ENCODE measurements around the gene PRKACG.
A peak's percentile ranks its signal among the peaks of the same experiment; 100 is the strongest.
"Not testable (repeated sequence)": the region's sequence is repeated elsewhere in the genome, so short reads cannot be mapped to it uniquely, and the experiment has no call there.

The PRKACG gene

DNA sequence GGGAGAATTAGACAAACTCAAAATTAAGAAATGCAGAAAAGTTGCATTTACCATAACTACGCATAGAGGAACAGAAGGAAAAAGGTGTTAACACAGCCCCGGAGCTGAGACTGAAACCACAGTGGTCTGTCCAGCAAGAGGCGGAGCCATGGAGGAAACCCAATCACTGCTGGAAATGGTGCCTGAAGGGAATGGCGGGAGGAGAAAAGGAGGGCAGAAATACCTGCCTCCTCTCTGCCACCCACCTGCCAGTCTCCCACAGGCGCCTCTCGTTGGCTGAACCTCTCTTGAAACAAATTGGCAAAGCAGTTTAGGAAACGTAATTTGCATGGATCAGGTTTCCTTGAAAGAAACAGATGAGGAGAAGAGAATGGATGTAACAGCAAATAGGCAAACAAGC lies 9.7 kb upstream of the PRKACG start:
- no peak for DNase-seq

DNA sequence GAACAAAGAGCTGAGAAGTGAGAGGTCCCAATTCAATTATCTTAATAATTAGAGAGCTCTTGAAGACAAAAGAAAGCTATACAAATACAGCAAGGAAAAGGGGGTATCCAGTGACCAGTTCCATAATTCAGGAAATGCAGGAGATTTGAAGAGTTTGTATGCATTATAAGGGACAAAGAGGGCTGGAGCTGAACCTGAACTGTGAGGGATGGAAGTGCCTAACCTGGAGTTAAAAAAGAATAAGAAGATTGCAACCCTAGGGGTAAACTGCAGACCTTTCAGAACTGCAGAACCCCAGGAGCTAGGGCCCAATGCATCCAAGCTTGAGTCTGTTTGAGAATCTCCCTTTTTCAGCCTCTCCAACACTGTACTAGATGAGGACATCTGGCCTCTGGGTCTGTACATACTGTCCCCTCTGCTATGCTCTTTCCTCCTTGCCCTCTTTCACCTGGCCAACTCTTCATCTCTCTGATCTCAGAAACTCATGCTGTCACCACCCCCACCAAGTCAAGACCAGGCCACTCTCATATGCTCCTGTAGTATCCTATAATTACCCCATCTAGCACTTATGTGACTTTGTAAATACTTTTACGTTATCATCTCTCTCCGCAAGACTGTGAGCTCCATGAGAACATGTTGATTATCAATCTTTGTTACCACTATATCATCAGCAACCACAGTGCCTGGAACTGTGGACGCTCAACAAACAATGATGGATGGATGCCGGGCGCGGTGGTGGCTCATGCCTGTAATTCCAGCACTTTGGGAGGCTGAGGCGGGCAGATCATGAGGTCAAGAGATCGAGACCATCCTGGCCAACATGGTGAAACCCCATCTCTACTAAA lies 6.6 kb upstream of the PRKACG start:
- DNase-seq: no peak

DNA sequence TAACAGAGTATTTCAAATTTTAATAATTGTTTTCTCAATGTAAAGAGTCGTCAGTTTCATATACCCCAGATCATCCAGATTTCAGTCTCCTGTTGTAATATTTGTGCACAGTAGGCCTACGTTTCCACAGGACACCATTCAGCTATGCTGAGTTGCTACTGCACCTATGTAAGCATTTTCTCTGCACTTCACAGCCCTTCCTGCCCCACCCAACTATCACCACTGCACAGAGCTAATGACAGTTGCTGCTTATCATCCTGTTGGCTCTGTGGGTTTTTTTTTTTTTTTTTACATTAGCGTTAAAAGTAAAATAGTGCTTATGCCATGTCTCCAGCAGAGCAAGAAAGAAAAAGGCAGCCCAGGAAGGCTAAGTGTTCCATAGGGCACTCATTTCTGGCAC lies 5.9 kb upstream of the PRKACG start:
- DNase-seq: no peak

DNA sequence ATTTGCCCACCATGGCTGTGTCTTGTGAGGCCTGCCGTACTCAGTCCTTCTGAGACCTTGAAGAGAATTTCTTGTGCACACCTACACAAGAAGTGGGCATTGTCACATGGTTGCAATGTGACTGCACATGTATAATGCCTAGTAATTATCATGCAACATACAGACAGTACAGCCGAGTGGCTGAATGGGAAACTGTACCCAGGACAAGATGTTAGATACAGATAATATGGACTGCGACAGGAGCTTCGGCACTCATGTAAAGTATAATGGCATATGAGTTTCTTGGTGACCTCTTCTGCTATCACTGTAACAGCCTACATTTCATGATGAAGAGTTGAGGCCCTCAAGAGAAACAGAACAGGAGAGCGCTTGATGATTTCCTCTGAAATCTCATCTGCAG lies 4.8 kb upstream of the PRKACG start:
- DNase-seq: no peak

DNA sequence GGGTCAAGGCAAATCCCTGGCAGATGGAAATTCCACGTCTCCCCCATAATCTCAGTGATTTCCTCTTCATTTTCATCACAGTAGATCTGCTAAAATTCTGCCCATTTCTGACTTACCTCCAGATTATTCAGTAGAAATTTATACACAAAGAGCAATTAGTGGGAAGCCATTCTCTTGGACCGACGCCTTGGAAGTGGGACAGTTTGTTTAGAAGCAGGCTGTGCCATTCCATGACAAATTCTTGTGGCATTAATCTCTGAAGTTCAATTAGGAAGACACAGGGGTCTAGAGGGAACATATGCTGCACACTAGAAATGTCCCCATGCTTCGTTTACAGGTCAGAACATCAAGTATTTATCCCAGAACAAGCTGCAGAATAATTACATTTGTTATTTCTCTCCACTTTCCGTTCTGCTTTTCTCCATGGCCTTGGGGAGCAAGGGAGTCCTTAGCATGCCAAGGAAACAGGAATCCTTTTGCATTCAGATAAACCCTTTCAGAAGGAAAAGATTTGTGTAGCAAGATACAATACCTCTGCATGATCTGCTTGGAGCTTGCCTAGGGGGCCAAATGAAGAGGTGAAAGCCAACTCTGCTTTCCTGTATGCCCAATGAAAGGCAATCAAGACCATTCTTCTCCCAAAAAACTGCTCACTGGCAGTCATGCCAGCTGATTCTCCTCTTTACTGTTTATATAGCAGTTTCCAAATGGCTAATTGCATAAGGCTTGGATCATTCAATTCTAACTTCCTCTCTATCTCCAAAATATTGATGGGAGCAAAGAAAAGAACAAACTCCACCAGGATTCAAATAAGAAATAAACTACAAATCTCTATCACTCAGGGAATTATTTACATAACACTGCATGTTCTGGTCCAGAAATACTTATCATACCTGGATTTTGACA lies 2.5 kb upstream of the PRKACG start:
- DNase-seq: no peak

DNA sequence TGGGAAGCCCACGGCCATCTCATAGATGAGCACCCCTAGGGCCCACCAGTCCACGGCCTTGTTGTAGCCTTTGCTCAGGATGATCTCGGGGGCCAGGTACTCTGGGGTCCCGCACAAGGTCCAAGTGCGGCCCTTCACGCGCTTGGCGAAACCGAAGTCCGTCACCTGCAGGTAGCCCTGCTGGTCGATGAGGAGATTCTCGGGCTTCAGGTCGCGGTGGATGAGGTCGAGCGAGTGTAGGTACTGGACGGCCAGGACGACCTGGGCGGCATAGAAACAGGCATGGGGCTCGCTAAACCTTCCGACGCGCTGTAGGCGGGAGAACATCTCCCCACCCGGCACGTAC lies 558 bp downstream of the PRKACG start:
- no peak for DNase-seq

DNA sequence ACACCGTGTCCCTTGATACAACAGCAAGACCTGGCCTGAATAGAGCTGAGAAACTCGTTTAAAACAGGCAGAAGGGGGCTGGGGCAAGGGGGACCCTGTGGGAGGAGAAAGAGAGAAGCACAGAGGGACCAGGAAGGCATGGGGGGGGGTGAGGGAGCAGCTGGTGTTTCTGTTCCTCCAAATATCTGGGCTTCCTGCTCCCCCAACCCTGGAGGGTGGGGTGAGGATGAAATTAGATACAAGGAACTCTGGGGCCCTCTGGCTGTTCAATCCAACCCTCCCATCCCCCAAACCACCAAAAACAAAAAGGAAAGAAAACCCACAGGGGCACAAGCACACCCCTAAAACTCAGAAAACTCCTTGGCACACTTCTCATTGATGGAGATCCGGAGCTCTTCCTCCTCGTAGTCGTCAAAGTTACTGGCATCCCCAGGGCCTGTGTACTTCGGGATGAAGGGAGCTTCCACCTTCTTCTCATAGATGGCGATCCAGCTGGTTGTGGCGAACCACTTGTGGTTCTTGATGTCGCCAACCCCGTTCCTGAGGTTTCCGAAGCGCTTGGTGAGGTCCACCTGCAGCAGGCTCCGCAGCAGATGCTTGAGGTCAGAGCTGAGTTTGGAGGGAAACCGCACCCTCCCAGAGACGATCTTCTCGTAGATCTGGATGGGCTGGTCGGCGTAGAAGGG lies 1.1 kb downstream of the PRKACG start:
- no peak for DNase-seq

DNA sequence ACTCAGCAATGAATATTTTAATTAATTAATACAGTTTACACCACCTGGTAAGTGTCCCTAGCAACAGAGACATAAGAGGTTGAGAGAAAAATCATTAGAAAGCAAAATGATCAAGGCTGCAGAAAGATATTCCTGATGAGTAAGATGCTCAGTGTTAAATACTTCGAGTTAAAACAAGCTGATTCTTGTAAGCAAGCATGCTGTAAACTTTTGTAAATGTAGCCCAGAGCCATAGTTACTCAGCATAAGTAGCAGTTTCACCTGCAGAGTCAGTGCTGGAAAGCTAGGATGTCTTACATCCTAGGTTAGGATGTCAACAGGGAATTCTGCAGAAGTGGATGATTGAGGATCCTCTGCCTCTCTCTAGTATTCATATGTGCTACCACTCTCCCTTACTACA lies 4.2 kb downstream of the PRKACG start:
- DNase-seq: no peak

DNA sequence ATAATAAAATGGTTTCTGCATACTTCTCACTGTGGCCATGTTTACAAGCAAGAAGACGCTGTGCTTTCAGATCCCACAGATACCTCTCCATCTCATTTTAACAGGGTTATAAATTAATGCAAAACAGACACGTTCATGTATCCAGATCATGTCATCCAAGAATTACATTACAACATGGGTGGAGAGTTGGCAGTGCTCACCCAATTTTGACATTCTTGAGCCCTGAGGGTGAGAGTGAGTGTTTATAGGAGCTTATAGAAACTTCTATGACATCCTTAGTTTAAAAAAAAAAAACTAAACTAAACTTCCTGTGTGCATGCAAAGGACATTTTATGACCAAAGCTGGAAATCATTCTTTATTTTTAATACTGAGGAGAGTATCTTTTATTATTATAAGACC lies 9.1 kb downstream of the PRKACG start:
- DNase-seq: no peak

DNA sequence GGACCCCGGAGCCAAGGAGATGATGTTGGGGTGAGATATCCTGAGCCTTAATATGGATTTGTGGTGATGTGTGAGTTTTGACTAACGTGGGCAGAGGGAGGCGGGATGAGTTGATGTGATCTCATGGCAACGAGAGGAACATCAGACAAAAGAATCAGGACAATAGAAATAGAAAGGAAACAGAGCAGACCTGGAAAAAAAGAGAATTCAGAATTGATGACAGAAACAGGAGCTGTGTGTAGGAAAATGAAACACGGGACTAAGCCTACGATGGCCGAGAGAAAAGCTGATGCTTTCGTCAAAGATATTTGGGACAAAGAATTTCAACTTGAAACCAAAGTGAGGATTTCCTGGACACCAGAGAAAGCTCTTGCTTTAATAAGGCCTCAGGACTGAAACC lies 10.9 kb downstream of the PRKACG start:
- no peak for DNase-seq

DNA sequence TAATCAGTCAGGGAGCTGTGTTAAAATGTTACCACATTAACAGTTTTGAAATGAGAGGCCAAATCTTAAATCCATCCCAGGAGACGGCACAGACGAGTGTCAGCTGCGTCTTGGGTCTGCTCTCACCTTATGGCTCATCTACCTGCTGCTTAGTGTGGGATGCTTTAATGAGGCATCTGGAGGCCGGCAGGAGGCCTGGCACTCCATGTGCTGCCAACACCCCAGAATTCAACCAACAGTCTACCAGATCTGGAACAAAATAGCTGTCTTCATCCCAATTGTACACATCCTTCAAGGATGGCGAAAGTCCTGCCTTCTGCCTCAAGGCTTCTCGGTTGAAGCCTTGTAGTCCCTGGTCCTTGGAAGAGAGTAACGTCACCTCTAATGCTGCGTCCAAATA lies 12.0 kb downstream of the PRKACG start:
- DNase-seq: no peak

DNA sequence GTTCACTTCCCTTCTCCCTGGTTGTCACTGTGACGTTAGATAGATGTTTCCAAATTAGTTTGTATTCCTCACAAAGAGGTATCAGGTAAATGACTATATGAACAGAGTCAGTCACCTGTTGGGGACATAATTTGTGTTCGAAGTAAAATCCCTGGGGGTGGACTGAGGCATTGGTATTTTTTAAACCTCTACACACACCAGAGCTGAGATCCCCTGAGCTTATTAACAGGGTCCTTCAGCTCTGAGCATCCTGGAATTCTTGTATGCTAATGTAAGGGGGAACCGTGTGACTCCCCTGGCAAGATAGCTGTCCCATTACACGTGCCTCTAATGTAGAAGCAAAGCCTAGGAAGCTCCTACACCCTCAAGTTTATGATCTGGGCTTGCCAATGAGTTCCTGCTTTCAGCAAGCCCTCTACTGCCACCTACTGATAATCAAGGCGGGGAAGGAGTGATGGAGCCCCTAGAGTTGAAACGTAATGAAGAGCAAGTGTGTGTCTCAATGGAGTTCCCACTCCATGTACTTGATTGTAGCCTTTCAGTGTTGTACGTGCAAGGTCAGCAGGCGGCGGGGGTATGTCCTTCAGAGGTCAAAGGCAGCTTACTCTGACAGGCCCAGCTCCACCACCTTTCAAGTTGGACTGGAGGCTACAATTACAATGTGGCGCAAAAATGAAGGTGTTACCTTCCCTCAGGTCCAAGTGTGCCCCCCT lies 14.4 kb downstream of the PRKACG start:
- DNase-seq: peak; percentile 9 to 74

DNA sequence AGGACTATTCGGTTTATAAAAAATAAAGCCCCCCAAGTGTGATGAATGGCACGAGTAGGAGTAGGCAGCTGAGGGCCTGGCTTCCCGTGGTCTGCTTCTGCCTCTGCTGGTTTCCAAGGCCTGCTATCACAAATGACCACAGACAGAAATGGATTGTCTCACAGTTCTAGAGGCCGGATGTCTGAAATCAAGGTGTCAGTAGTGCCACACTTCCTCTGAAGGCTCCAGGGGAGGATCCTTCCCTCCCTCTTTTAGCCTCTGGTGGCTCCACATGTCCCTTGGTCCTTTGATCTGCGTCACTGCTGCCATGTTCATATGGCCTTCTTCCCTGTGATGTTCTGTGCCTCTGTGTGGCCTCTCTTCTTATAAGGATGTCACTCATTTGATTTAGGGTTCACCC lies 15.1 kb downstream of the PRKACG start:
- DNase-seq: no peak

DNA sequence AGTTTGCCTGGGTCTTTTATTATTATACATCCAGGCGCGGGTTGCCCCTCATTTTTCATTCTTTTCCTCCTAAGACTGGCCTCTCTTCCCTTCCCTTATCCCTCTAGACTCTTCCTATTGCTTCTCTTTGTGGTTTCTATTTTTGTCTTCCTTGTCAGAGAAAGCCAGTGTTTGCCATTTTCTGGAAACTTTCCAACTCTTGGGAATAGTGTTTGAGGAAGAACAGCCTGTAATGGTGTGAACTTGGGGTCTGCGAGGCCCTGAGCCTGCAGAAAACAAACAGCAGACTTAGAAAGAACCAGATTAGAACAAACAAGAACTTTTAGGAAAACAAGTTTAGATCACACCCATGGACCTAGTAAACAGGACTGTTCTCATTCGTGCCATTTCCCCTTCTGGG lies 15.5 kb downstream of the PRKACG start:
- no peak for DNase-seq

DNA sequence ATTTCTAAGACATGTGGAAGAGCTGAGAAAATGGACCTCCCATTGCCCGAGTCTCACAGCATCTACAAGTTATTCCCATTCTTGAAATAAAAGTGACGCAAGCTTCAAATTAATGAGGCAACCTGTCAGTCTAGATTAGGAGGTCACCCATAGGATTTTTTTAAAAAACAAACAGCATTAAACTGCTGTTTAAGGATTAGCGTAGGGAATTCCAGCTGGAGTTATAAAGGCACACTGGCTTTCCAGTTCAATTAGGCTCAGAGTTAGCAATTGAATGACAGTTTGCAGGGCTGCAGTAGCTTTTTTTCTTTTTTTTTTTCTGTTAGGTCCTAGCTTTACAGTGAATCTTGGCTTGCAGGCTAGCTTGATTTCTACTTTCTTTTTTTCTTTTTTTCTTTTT lies 16.2 kb downstream of the PRKACG start:
- DNase-seq: no peak

DNA sequence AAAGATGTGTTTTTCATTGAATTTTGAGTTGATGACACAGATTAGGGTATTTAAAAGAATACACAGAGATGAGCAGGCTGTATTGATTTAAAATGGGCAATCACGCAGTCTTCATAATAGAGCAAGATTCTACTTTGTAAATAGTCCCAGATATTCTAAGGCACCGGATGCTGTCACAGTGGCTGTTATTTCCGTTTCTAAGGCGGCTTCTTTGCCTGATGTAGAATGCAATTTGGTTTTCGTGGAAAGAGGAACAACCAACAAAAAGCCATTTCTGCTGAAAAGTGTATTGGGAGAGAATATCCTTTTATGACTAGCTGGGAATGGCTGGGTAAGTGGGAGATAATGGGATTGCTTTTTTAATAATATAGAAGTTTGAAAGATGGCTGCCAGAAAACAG lies 17.5 kb downstream of the PRKACG start:
- DNase-seq: no peak

DNA sequence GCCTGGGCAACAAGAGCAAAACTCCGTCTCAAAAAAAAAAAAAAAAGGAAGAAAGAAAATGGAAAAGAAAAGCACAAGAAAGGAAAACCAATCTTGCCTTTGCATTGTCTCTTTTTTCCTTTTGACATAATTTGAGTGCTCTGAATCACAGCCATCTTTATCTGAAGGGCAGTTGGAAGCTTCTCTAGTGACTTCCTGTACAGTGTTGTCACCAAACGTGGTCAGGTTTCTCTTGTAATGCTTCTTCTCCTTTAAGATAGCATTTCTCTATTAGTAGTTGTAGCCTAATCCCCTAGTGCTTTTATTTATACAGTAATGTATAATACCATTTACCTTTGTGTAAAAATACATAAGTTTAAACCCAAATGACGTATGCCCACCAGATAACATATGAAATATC lies 18.1 kb downstream of the PRKACG start:
- DNase-seq: no peak

DNA sequence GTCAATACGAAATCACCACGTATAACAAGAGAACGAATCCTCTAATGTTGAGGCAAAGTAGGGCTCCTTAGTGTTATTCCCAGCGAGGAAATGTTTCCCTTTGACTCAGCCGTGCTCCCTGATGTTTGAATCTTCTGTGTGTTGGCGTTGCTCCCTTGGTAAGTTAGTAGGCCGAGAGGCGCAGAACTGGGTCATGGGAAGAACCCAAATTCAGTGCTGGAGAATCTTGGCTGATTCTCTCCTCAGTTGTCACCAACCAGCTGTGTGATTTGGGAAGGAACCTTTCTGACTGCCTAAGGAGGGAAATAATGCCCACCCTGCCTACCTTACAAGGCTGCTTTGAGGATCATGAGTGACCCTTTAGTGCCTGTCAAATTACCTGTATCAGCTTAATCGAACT lies 22.5 kb downstream of the PRKACG start:
- no peak for DNase-seq

DNA sequence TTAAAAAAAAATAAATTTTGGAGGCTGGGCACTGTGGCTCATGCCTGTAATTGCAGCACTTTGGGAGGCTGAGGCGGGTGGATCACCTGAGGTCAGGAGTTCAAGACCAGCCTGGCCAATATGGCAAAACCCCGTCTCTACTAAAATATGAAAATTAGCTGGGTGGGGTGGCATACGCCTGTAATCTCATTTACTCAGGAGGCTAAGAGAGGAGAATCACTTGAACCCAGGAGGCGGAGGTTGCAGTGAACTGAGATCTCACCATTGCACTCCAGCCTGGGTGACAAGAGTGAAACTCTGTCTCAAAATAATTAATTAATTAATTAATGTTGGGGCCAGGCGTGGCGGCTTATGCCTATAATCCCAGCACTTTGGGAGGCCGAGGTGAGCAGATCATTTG lies 27.0 kb downstream of the PRKACG start:
- DNase-seq: not testable (repeated sequence)

DNA sequence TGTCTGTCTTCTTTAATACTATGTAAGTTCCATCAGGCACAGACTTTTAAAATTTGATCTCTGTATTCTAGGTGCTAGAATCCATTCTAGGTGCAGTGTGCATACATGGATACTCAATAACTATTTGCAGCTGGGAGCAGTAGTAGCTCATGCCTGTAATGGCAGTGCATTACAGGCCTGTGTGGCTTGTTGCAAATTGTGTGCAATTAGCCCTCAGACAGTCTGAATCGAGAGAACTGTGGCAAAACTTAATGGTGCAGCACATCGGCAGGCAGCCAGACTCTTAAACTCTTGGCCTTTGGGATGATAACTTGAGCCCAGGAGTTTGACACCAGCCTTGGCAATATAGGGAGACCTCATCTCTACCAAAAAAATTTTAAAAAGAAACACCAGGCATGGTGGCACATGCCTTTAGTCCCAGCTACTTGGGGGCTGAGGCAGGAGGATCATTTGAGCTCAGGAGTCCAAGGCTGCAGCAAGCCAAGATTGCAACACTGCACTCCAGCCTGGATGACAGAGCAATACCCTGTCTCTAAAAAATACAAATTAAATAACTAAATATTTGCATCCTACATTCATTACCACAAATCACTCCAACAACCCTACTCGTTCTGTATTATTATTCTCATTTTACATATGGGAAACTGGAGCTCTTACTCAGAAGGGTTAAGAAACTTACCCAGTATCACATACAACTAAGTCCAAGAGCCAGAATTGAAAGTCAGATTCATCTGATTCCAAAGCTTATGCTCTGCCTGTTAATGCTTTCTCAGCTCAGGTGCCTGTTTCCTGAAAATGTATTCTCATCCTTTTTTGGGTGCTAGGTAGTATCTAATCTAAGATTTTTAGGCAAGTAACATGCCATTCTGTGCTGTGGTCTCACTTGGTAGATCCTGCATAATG lies 30.1 kb downstream of the PRKACG start:
- DNase-seq: no peak

DNA sequence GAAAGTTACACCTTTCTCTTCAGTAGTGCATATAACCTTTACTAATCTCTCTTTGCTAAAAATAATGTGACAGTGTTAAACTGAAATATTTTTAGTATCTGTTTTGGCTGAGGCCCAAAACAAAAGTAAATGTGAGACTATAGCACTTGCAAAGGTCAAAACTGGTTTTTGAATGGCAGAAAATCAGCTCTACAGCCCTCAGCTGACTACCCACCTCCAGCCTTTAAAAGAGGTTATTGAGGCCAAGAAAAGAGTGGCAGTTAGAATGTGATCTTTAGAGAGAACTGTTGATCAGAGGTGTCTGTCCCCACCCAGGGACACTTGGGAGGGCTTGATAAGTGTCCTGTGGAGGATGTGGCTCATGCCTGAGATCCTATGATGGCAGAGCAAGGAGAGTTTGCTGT lies 30.9 kb downstream of the PRKACG start:
- no peak for DNase-seq

DNA sequence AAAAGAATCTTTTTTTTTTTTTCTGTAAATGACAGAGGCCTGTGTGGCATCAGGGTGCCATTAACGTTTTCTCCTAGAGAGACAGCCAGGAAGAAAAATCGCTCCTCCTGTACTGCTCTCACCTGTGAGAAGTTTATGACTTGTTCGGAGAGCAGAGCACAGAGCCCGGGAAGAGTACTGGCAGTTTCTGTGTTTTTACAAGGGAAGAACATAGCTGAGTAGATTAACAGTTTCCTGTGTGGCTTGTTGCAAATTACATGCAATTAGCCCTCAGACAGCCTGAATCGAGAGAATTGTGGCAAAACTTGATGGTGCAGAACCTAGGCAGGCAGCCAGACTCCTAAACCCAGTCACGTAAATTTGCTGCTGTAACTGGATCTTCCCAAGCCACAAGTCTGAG lies 32.1 kb downstream of the PRKACG start:
- DNase-seq: no peak

Data from SW 1271 (cell line).